GM21737 (cell line): Measurements from ENCODE around the gene CDK13.
"Not testable (repeated sequence)": the region's sequence is repeated elsewhere in the genome, so short reads cannot be mapped to it uniquely, and the experiment has no call there.

Experiments
- ATAC-seq: cut with Tn5 transposase; IDR thresholded peaks from one replicate; pipeline ENCODE4 v1.9.1; 2021; ENCODE audit warnings: mild to moderate bottlenecking, moderate library complexity; ENCODE audit not compliant: unreplicated experiment

The CDK13 gene

GRCh38 chr7:40095695-40096327, 145.8 kb downstream of the CDK13 start:
- ATAC-seq = no peak

- ATAC-seq = no peak
Observed at GRCh38 chr7:40097728-40098127, 147.7 kb downstream of the CDK13 start.

- ATAC-seq = no peak
Observed at GRCh38 chr7:40098810-40099209, 148.8 kb downstream of the CDK13 start.

GRCh38 chr7:40099837-40100236, 149.8 kb downstream of the CDK13 start:
- ATAC-seq = no peak

GRCh38 chr7:40101201-40101600, 151.1 kb downstream of the CDK13 start:
- no peak for ATAC-seq

GRCh38 chr7:40102897-40103296, 152.8 kb downstream of the CDK13 start:
- ATAC-seq = no peak

GRCh38 chr7:40105879-40106473, 155.9 kb downstream of the CDK13 start:
- no peak for ATAC-seq

- ATAC-seq = no peak
Observed at GRCh38 chr7:40115936-40116335, 165.9 kb downstream of the CDK13 start.

GRCh38 chr7:40117199-40117598, 167.1 kb downstream of the CDK13 start:
- not testable (repeated sequence) for ATAC-seq

GRCh38 chr7:40118201-40118600, 168.1 kb downstream of the CDK13 start:
- ATAC-seq = not testable (repeated sequence)

GRCh38 chr7:40120020-40120419, 170.0 kb downstream of the CDK13 start:
- no peak for ATAC-seq

- not testable (repeated sequence) for ATAC-seq
Observed at GRCh38 chr7:40122100-40122939, 172.3 kb downstream of the CDK13 start.

- no peak for ATAC-seq
Observed at GRCh38 chr7:40122940-40123254, 172.8 kb downstream of the CDK13 start.

GRCh38 chr7:40133561-40134427, 183.7 kb downstream of the CDK13 start:
- ATAC-seq = peak; percentile 50

- peak; percentile 90 for ATAC-seq
Observed at GRCh38 chr7:40134428-40135316, 184.6 kb downstream of the CDK13 start, which contains the start of the genes MPLKIP and SUGCT. TSS of gene MPLKIP (minus strand) at chr7:40134622. CDS start at chr7:40134567, 55 bp downstream. TSS of gene SUGCT (plus strand) at chr7:40135005.

GRCh38 chr7:40135317-40135610, 185.2 kb downstream of the CDK13 start:
- no peak for ATAC-seq

GRCh38 chr7:40137563-40137962, 187.5 kb downstream of the CDK13 start:
- ATAC-seq = no peak

GRCh38 chr7:40138973-40139372, 188.9 kb downstream of the CDK13 start:
- no peak for ATAC-seq

- not testable (repeated sequence) for ATAC-seq
Observed at GRCh38 chr7:40139891-40140290, 189.8 kb downstream of the CDK13 start.

GRCh38 chr7:40141916-40142315, 191.9 kb downstream of the CDK13 start:
- not testable (repeated sequence) for ATAC-seq
